Upper lobe of left lung (tissue), 6 donors: Measurements from ENCODE around the gene LRRC15. TPM values are rescaled to one million over a fixed set of nuclear protein-coding genes. Genes with fewer than 3 reads are reported as not detected.

Source experiments
- ATAC-seq, 2 donors: fragments of 200-7000 bp; cut with Tn5 transposase; one replicate each; pipeline ENCODE4 v1.9.1; 2022; ENCODE audit warnings: mild to moderate bottlenecking in 2 of 2, moderate library complexity in 2 of 2; ENCODE audit not compliant: low FRiP score in 2 of 2
- DNase-seq, 2 donors: peaks; one replicate each; pipeline ENCODE4 v3.0.0-alpha.2; 2019 to 2020
- H3K27ac ChIP-seq, 4 donors: fragments of 200-600 bp; sonication (generic); one replicate each; pipeline ENCODE4 v1.5.1; 2016 to 2019
- H3K27me3 ChIP-seq, 4 donors: fragments of 200-600 bp; sonication (generic); one replicate each; pipeline ENCODE4 v1.5.1; 2017 to 2019
- H3K36me3 ChIP-seq, 4 donors: fragments of 200-600 bp; sonication (generic); one replicate each; pipeline ENCODE4 v1.5.1; 2016 to 2019
- H3K4me1 ChIP-seq, 4 donors: fragments of 200-600 bp; sonication (generic); one replicate each; pipeline ENCODE4 v1.5.1; 2018 to 2019
- H3K4me3 ChIP-seq, 4 donors: fragments of 200-600 bp; sonication (generic); one replicate each; pipeline ENCODE4 v1.5.1; 2017 to 2019; ENCODE audit warnings: mild to moderate bottlenecking in 2 of 4, moderate library complexity in 1 of 4
- H3K9me3 ChIP-seq, 4 donors: fragments of 200-600 bp; sonication (generic); one replicate each; pipeline ENCODE4 v1.5.1; 2018 to 2019
- CTCF ChIP-seq, 6 experiments: fragments of 450-650 bp in 4 of 6; fragments of 200-600 bp in 2 of 6; sonication (generic) in 2 of 6; IDR thresholded peaks; one replicate each; pipeline ENCODE4 v1.5.1; 2016 to 2019; ENCODE audit warnings: antibody characterized with exemption in 6 of 6
- EP300 ChIP-seq, 4 donors: sonication (generic); formaldehyde crosslinking; IDR thresholded peaks; one replicate each; pipeline ENCODE4 v1.5.1; 2017; ENCODE audit warnings: antibody characterized with exemption in 4 of 4, control low read depth in 2 of 4
- POLR2A ChIP-seq, 4 donors: fragments of 450-650 bp; IDR thresholded peaks; one replicate each; pipeline ENCODE4 v1.5.1; 2016 to 2017; ENCODE audit warnings: antibody characterized with exemption in 4 of 4, mild to moderate bottlenecking in 2 of 4
- POLR2AphosphoS5 ChIP-seq, 2 donors: sonication (generic); formaldehyde crosslinking; IDR thresholded peaks; one replicate each; pipeline ENCODE4 v1.5.1; 2017; ENCODE audit warnings: antibody characterized with exemption in 2 of 2
- WGBS, 2 donors: methylation state at CpG; one replicate each; pipeline ENCODE4 v1.1.5; 2017 to 2018; 5-methylcytosine and 5-hydroxymethylcytosine counted together
- total RNA-seq, 6 donors: library from RNA; depleted of rRNA in 4 of 6; stranded (reverse); fragments of >200 nt in 4 of 6; gene quantifications; one replicate each; pipeline versions ENCODE4 v1.1.0 to v1.2.1, GENCODE V29; 2016 to 2021
- donor health status: DM: no; HTN: no; CAD: no; lungs with moderate emphysema.
- donor health status: DM: no; HTN: yes; CAD: no; lungs with severe emphysema.

The LRRC15 gene
- total RNA-seq, 6 donors from 2014 or later = 0.15 to 1.1 (median 1.0) TPM; not detected in 3

- no peak for DNase-seq
- H3K9me3 ChIP-seq = no peaks in the 10 kb centered on the region
- TF ChIP-seq POLR2AphosphoS5 (IDR thresholded peaks at IDR 0.05) = no peak
- TF ChIP-seq POLR2A (IDR thresholded peaks at IDR 0.05) = no peak
- TF ChIP-seq CTCF (IDR thresholded peaks at IDR 0.05) = no peak
- no peak for TF ChIP-seq EP300 (IDR thresholded peaks at IDR 0.05)
- no peak overlapping the region for H3K4me3 ChIP-seq
- WGBS, 2 donors = 79 to 89% methylated on average over 10 to 11 of the region's 11 CpGs
- ATAC-seq = no peak
- H3K36me3 ChIP-seq = no peaks in the 10 kb centered on the region
- no peaks in the 10 kb centered on the region for H3K27me3 ChIP-seq
- peaks cover 9 to 34% (median 23%) of the 10 kb centered on the region in 4 donors for H3K4me1 ChIP-seq
- H3K27ac ChIP-seq = no peak overlapping the region
Measured at GRCh38 chr3:194310060-194310835, 59.3 kb downstream of the LRRC15 start.

DNA sequence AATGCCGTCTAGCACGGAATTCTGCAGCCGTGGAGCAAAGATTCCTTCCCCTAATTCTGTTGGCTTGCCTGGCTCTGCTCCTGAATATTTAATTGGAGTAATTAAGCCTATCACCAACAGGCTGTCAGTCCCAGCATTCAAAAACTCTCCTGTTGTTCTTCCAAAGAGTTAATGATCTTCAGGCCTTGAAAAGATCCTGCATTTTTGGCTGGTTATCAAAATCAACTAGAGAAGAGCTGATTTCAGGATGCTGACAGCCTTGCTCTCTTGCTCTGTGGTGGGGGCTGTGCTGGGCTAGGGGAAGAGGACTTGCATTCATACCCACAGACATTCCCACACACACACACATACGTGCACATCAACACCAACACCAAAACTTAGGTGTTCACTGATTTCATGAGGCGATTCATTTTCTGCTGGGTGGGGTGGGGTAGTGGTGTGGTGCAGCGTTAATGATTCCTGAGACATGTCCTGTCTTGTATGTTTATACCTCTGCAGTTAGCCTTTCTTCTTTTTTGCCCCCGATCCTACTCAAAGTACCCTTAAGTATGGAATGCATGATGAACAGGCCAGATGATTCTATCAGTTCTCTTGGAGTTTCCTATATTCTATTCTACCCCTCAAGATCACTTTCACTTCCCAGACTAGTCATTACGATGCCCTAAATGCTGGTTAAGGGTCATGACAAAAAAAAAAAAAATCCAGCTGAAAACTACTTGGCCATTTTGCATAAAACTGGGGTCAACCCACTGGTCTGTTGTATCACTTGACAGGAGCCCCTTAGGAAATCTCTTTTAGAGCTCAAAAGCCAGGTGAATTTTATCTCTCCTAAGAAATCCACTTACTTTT, 60.7 kb downstream of the LRRC15 start:
- ATAC-seq (no peak), DNase-seq (no peak)
- WGBS, 2 donors = 83 to 88% methylated on average over 8 of the region's 8 CpGs
- Histone ChIP-seq H3K27me3 (no peaks in the 10 kb centered on the region), H3K4me3 (no peak overlapping the region), H3K36me3 (no peaks in the 10 kb centered on the region), H3K9me3 (no peaks in the 10 kb centered on the region), H3K27ac (no peak overlapping the region), H3K4me1 (peaks cover 4 to 29% (median 18%) of the 10 kb centered on the region in 4 donors)
- TF ChIP-seq POLR2AphosphoS5 (IDR thresholded peaks at IDR 0.05) = no peak
- TF ChIP-seq CTCF (IDR thresholded peaks at IDR 0.05) = no peak
- TF ChIP-seq EP300 (IDR thresholded peaks at IDR 0.05) = no peak
- TF ChIP-seq POLR2A (IDR thresholded peaks at IDR 0.05) = no peak

DNA sequence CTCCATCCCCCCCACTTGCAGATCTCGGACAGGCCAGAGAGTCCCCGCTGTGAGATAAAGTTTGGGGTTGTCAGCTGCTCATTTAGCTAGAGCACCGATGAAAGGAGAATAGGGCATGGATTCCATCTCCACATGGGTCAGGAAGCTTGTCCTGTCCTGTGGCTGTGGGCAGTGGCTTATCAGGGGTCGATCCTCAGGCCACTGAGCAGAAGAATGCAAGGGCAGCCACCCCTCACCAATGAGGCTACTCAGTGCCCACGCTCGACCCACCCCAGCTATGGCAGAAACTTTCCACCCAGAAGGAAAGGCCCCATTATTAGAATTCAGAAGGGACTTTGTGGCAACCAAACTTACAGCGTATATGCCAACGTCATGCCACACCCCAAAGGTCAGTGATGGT, 61.7 kb downstream of the LRRC15 start:
- TF ChIP-seq CTCF (IDR thresholded peaks at IDR 0.05) (no peak), POLR2AphosphoS5 (IDR thresholded peaks at IDR 0.05) (no peak), EP300 (IDR thresholded peaks at IDR 0.05) (no peak), POLR2A (IDR thresholded peaks at IDR 0.05) (no peak)
- ATAC-seq (no peak), DNase-seq (no peak)
- Histone ChIP-seq H3K4me3 (no peak overlapping the region), H3K9me3 (no peaks in the 10 kb centered on the region), H3K36me3 (no peaks in the 10 kb centered on the region), H3K27ac (no peak overlapping the region), H3K27me3 (no peaks in the 10 kb centered on the region), H3K4me1 (peaks cover 4 to 26% (median 17%) of the 10 kb centered on the region in 4 donors)
- WGBS, 2 donors = 90 to 96% methylated on average over 8 of the region's 8 CpGs

- H3K27me3 ChIP-seq = no peaks in the 10 kb centered on the region
- no peak overlapping the region for H3K27ac ChIP-seq
- H3K9me3 ChIP-seq = no peaks in the 10 kb centered on the region
- no peak overlapping the region for H3K4me3 ChIP-seq
- DNase-seq (no peak), ATAC-seq (no peak)
- H3K4me1 ChIP-seq = peaks cover 4 to 17% (median 12%) of the 10 kb centered on the region in 4 donors
- H3K36me3 ChIP-seq = no peaks in the 10 kb centered on the region
- TF ChIP-seq POLR2A (IDR thresholded peaks at IDR 0.05) (no peak), CTCF (IDR thresholded peaks at IDR 0.05) (no peak), POLR2AphosphoS5 (IDR thresholded peaks at IDR 0.05) (no peak), EP300 (IDR thresholded peaks at IDR 0.05) (no peak)
- WGBS, 2 donors = 45 to 56% methylated on average over 13 of the region's 13 CpGs
Measured at GRCh38 chr3:194306771-194307640, 62.5 kb downstream of the LRRC15 start.
